H9 (cell line): ENCODE data around the gene TECPR2. TPM values are rescaled to one million over a fixed set of nuclear protein-coding genes. Genes with fewer than 3 reads are reported as not detected.

Experiments used
- DNase-seq: peaks from one replicate; pipeline ENCODE4 v3.0.0-alpha.2; 2017
- H2AFZ ChIP-seq: one replicate; pipeline ENCODE4 v1.6.1; 2013; ENCODE audit warnings: mild to moderate bottlenecking, low read length, control low read depth, moderate library complexity
- H2AK5ac ChIP-seq: 2 replicates; pipeline ENCODE4 v1.6.1; 2013; ENCODE audit warnings: low read length, control low read depth, mixed read lengths; ENCODE audit not compliant: insufficient read length
- H2BK120ac ChIP-seq: one replicate; pipeline ENCODE4 v1.6.1; 2013; ENCODE audit warnings: low read depth, mild to moderate bottlenecking, low read length, control low read depth, inconsistent platforms; ENCODE audit not compliant: poor library complexity, severe bottlenecking
- H2BK12ac ChIP-seq: 2 replicates; pipeline ENCODE4 v1.6.1; 2013; ENCODE audit warnings: low read length, control low read depth, mixed read lengths, low read depth; ENCODE audit not compliant: insufficient read length
- H2BK15ac ChIP-seq: 2 replicates; pipeline ENCODE4 v1.6.1; 2013; ENCODE audit warnings: low read depth, low read length, control low read depth
- H2BK20ac ChIP-seq: one replicate; pipeline ENCODE4 v1.6.1; 2013; ENCODE audit warnings: low read depth, mild to moderate bottlenecking, low read length, control low read depth, inconsistent platforms; ENCODE audit not compliant: poor library complexity, severe bottlenecking
- H2BK5ac ChIP-seq: 2 replicates; pipeline ENCODE4 v1.6.1; 2013; ENCODE audit warnings: low read length, control low read depth, mixed read lengths; ENCODE audit not compliant: insufficient read length
- H3K14ac ChIP-seq: 2 replicates; pipeline ENCODE4 v1.6.1; 2013; ENCODE audit warnings: low read length, control low read depth; ENCODE audit not compliant: insufficient read depth
- H3K18ac ChIP-seq: 2 replicates; pipeline ENCODE4 v1.6.1; 2013; ENCODE audit warnings: low read depth, mild to moderate bottlenecking, mixed read lengths, low read length, control low read depth; ENCODE audit not compliant: insufficient read length
- H3K23ac ChIP-seq: 2 replicates; pipeline ENCODE4 v1.6.1; 2013; ENCODE audit warnings: low read length, control low read depth, mixed read lengths, low read depth; ENCODE audit not compliant: insufficient read length
- H3K23me2 ChIP-seq: 2 replicates; pipeline ENCODE4 v1.6.1; 2013; ENCODE audit warnings: low read depth, mild to moderate bottlenecking, mixed read lengths, low read length, control low read depth; ENCODE audit not compliant: insufficient read length, poor library complexity, severe bottlenecking
- H3K27ac ChIP-seq: 2 replicates; pipeline ENCODE4 v1.5.1; 2013; ENCODE audit warnings: low read length, control low read depth, mixed read lengths, low read depth; ENCODE audit not compliant: insufficient read length
- H3K27me3 ChIP-seq: 2 replicates; pipeline ENCODE4 v1.6.1; 2013; ENCODE audit warnings: low read length, control low read depth, inconsistent platforms; ENCODE audit not compliant: insufficient read depth
- H3K4ac ChIP-seq: 2 replicates; pipeline ENCODE4 v1.6.1; 2013; ENCODE audit warnings: low read depth, mild to moderate bottlenecking, control low read depth, inconsistent platforms, low read length, moderate library complexity
- H3K4me1 ChIP-seq: 2 replicates; pipeline ENCODE4 v1.6.1; 2013; ENCODE audit warnings: low read length, control low read depth, inconsistent platforms; ENCODE audit not compliant: insufficient read depth
- H3K4me2 ChIP-seq: 2 replicates; pipeline ENCODE4 v1.6.1; 2013; ENCODE audit warnings: low read length, control low read depth, mixed read lengths; ENCODE audit not compliant: insufficient read length, insufficient read depth
- H3K56ac ChIP-seq: 2 replicates; pipeline ENCODE4 v1.6.1; 2013; ENCODE audit warnings: low read depth, mild to moderate bottlenecking, mixed read lengths, low read length, control low read depth; ENCODE audit not compliant: insufficient read length
- H3K79me1 ChIP-seq: 2 replicates; pipeline ENCODE4 v1.6.1; 2013; ENCODE audit warnings: low read depth, mild to moderate bottlenecking, moderate library complexity, low read length, control low read depth, inconsistent platforms; ENCODE audit not compliant: insufficient read depth, poor library complexity, severe bottlenecking
- H3K79me2 ChIP-seq: 2 replicates; pipeline ENCODE4 v1.6.1; 2013; ENCODE audit warnings: low read length, control low read depth, inconsistent platforms; ENCODE audit not compliant: insufficient read depth
- H3K9ac ChIP-seq: 2 replicates; pipeline ENCODE4 v1.6.1; 2013; ENCODE audit warnings: low read length, control low read depth, mixed read lengths; ENCODE audit not compliant: insufficient read length; ENCODE audit errors: extremely low read depth
- H3K9me3 ChIP-seq: one replicate; pipeline ENCODE4 v1.6.1; 2013; ENCODE audit warnings: low read depth, low read length, inconsistent platforms; ENCODE audit not compliant: control insufficient read depth
- H3T11ph ChIP-seq: one replicate; pipeline ENCODE4 v1.6.1; 2013; ENCODE audit warnings: mild to moderate bottlenecking, low read length, control low read depth, inconsistent platforms
- H4K20me1 ChIP-seq: one replicate; pipeline ENCODE4 v1.6.1; 2013; ENCODE audit not compliant: control insufficient read depth, insufficient read length, insufficient read depth
- H4K5ac ChIP-seq: 2 replicates; pipeline ENCODE4 v1.6.1; 2013; ENCODE audit warnings: low read depth, mild to moderate bottlenecking, mixed read lengths, low read length, control low read depth; ENCODE audit not compliant: insufficient read length
- H4K8ac ChIP-seq: replicated peaks from 2 replicates; pipeline ENCODE4 v1.6.1; 2013; ENCODE audit warnings: low read length, control low read depth, mixed read lengths, low read depth; ENCODE audit not compliant: insufficient read length
- H4K91ac ChIP-seq: 2 replicates; pipeline ENCODE4 v1.6.1; 2013; ENCODE audit warnings: low read depth, mild to moderate bottlenecking, moderate library complexity, mixed read lengths, low read length, control low read depth; ENCODE audit not compliant: insufficient read length
- H3K27ac Mint-ChIP-seq, 3 experiments: 2 replicates in 2 of 3; 3 replicates in 1 of 3; pipeline ENCODE4 v1.8.0; 2020 to 2021; ENCODE audit warnings: mixed read lengths in 3 of 3, mild to moderate bottlenecking in 1 of 3, moderate library complexity in 1 of 3
- H3K27me3 Mint-ChIP-seq: 2 replicates; pipeline ENCODE4 v1.8.0; 2021; ENCODE audit warnings: low read depth, mild to moderate bottlenecking, moderate library complexity, mixed read lengths
- H3K36me3 Mint-ChIP-seq, 3 experiments: 2 replicates in 2 of 3; 3 replicates in 1 of 3; pipeline ENCODE4 v1.8.0; 2020 to 2021; ENCODE audit warnings: low read depth in 3 of 3, mixed read lengths in 3 of 3; ENCODE audit not compliant: insufficient read depth in 1 of 3
- H3K4me1 Mint-ChIP-seq, 2 experiments: 2 replicates each; pipeline ENCODE4 v1.8.0; 2020; ENCODE audit warnings: mixed read lengths in 2 of 2
- H3K4me3 Mint-ChIP-seq, 2 experiments: 2 replicates in 1 of 2; 3 replicates in 1 of 2; pipeline ENCODE4 v1.8.0; 2020 to 2021; ENCODE audit warnings: mild to moderate bottlenecking in 2 of 2, mixed read lengths in 2 of 2, moderate library complexity in 1 of 2
- H3K9me3 Mint-ChIP-seq, 2 experiments: 2 replicates in 1 of 2; 3 replicates in 1 of 2; pipeline ENCODE4 v1.8.0; 2020; ENCODE audit warnings: mild to moderate bottlenecking in 2 of 2, mixed read lengths in 2 of 2, moderate library complexity in 1 of 2
- CTCF ChIP-seq: fragments of 200-600 bp; sonication (generic); conservative IDR thresholded peaks from 3 replicates; pipeline ENCODE4 v1.8.0; 2021; ENCODE audit warnings: antibody characterized with exemption, mild to moderate bottlenecking
- WGBS: extraction: QIAGEN DNeasy Blood & Tissue Kit; methylation state at CpG from one replicate; pipeline ENCODE4 v1.1.7; 2013; ENCODE audit warnings: missing lambda C conversion rate, low lambda C conversion rate, mixed read lengths; ENCODE audit not compliant: insufficient read length; ENCODE audit errors: extremely low coverage; 5-methylcytosine and 5-hydroxymethylcytosine counted together
- total RNA-seq: library from RNA; stranded (reverse); gene quantifications from 2 replicates; pipeline ENCODE4 v1.2.1, GENCODE V29; 2021

Gene TECPR2
- total RNA-seq, 1 experiment from 2014 or later, result 15.4 TPM

GRCh38 chr14:102537981-102538601, 175.3 kb downstream of the TECPR2 start:
- H3K9ac ChIP-seq, result no peak overlapping the region
- H4K20me1 ChIP-seq, result no peaks in the 10 kb centered on the region
- H3K9me3 ChIP-seq, result no peaks in the 10 kb centered on the region
- H3K27ac ChIP-seq, result no peak overlapping the region
- Mint-ChIP-seq H3K4me1 (peaks cover 8 to 11% of the 10 kb centered on the region in 2 experiments), H3K36me3 (no peaks in the 10 kb centered on the region), H3K9me3 (no peaks in the 10 kb centered on the region), H3K27me3 (no peaks in the 10 kb centered on the region), H3K4me3 (no peak overlapping the region), H3K27ac (no peak overlapping the region)
- H3K56ac ChIP-seq, result no peak overlapping the region
- no peaks in the 10 kb centered on the region for H3K27me3 ChIP-seq
- no peak overlapping the region for H3K18ac ChIP-seq
- no CpG with 5 or more reads among the region's 15 CpGs for WGBS
- H3T11ph ChIP-seq, result no peak overlapping the region
- H2AK5ac ChIP-seq, result no peak overlapping the region
- no peak overlapping the region for H4K91ac ChIP-seq
- no peak overlapping the region for H2BK5ac ChIP-seq
- H2BK120ac ChIP-seq, result no peak overlapping the region
- no peak overlapping the region for H2AFZ ChIP-seq
- no peaks in the 10 kb centered on the region for H3K79me1 ChIP-seq
- H2BK12ac ChIP-seq, result no peak overlapping the region
- H2BK20ac ChIP-seq, result no peak overlapping the region
- H3K4ac ChIP-seq, result no peak overlapping the region
- H3K14ac ChIP-seq, result no peak overlapping the region
- no peak overlapping the region for H4K5ac ChIP-seq
- H3K79me2 ChIP-seq, result no peaks in the 10 kb centered on the region
- DNase-seq, result no peak
- H3K23me2 ChIP-seq, result no peaks in the 10 kb centered on the region
- no peak overlapping the region for H2BK15ac ChIP-seq
- H4K8ac ChIP-seq, result no peak overlapping the region
- H3K23ac ChIP-seq, result no peak overlapping the region
- no peak overlapping the region for H3K4me2 ChIP-seq
- H3K4me1 ChIP-seq, result no peaks in the 10 kb centered on the region
- no peak for TF ChIP-seq CTCF
